ENCODE results near the gene PHOX2A. TPM values are rescaled to one million over a fixed set of nuclear protein-coding genes. Genes with fewer than 3 reads are reported as not detected.

PHOX2A gene
- total and polyA plus RNA-seq, 2 donors (not counting 1 experiment from before 2014, with no cell fraction given) = not detected

DNA sequence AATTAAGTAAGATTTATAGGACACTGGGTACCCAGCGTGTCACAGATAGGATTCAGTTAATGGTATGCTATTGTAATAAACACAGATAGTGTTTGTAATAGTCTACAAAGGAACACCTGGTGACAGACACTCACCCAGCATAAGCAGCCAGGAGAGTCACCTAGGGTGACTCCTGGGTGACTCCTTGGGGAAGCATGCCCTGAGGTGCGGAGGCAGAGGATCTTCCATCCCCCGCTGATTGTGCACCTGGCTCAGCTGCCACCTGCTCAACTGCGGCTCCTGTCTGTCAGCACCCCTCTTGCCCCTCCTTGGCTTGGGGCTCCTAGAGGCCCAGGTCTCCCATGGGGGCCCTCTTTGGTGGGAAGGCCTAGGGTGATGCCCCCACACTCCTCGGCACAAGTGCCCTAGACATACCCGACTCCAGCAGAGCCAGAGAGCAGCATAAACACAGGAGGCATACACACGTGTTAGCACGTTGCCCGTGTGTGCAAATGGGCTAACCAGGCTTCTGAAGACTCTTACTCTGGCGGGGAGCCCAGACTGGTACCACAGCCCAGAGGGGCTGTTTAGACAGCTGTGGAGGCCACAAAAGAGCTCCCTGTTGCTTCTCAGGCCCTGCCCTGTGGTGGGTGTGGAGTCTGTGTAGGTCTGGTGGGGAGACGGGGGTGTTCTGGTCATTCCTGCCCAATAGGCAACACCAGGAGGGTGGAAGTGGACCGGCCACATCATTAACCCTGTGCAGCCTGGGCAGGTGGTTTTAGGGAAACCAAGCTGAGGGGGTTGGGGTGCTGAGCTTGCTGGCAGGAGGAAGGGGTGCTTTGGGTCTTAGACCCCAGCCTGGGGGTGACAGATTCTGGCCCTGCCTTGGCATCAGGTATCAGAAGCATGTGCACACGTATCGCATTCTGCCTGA, 16.4 kb downstream of the PHOX2A start:
- no peak overlapping the region for H3K4me2 ChIP-seq (replicated peaks; ENCODE audit: low read depth, low read length, poor library complexity, severe bottlenecking)
- H3K27ac Mint-ChIP-seq = no peak overlapping the region
- ATAC-seq (ENCODE audit: low read depth) = no peak
- peaks cover 21% of the 10 kb centered on the region for H3K4me1 Mint-ChIP-seq
- H3K79me2 ChIP-seq (ENCODE audit: control insufficient read depth, insufficient read depth, low read length) = peaks cover 9% of the 10 kb centered on the region
- no peaks in the 10 kb centered on the region for H4K20me1 ChIP-seq (ENCODE audit: control insufficient read depth, insufficient read depth, low read length, poor library complexity, severe bottlenecking)
- no peak overlapping the region for H2AFZ ChIP-seq (ENCODE audit: insufficient read depth, low read depth, low read length, poor library complexity, severe bottlenecking)
- peaks cover 9 to 15% of the 10 kb centered on the region in 2 donors for H3K4me1 ChIP-seq (ENCODE audit: control insufficient read depth in 2 of 2, insufficient read depth in 2 of 2, low read length in 2 of 2)
- H3K4me3 ChIP-seq (ENCODE audit: control extremely low read depth in 1 of 5, extremely low read depth in 1 of 5, insufficient read depth in 1 of 5, low read depth in 2 of 5, low read length in 4 of 5) = no peak overlapping the region
- intact Hi-C loops (cut with micrococcal nuclease) = loop anchor here (10.0 kb wide), 2 partner anchors 587 to 1367 kb away; partner anchors contain the start of genes ATG16L2 and FAM168A
- H3K9ac ChIP-seq (ENCODE audit: low read length) = no peak overlapping the region
- H3K27ac ChIP-seq (ENCODE audit: low read length in 2 of 2) = no peak overlapping the region
- ChIA-PET CTCF (interaction anchor here (0.7 to 2.4 kb wide), 2 partner anchors 11 to 588 kb away, joined by 3 to 10 read pairs; no protein-coding TSS in a partner anchor), POLR2A (no interaction called here)
- no peaks in the 10 kb centered on the region for H3K27me3 ChIP-seq (replicated peaks in 1 of 4; ENCODE audit: control extremely low read depth in 1 of 4, control insufficient read depth in 3 of 4, insufficient read depth in 4 of 4, low read length in 3 of 4)
- no peak for DNase-seq
- 96% methylated on average over 13 of the region's 14 CpGs for WGBS (ENCODE audit: insufficient coverage)
- H3K27me3 Mint-ChIP-seq = no peaks in the 10 kb centered on the region
- no peak for TF ChIP-seq EZH2 (IDR thresholded peaks at IDR 0.05; ENCODE audit: borderline replicate concordance, insufficient read depth, low read depth, low read length, poor library complexity, severe bottlenecking)
- TF ChIP-seq CTCF (IDR thresholded peaks at IDR 0.05) = no peak
- H3K4me3 Mint-ChIP-seq = no peak overlapping the region
- no peaks in the 10 kb centered on the region for H3K9me3 Mint-ChIP-seq (ENCODE audit: insufficient read depth)
- H3K36me3 ChIP-seq (replicated peaks in 1 of 2; ENCODE audit: control extremely low read depth in 1 of 2, control insufficient read depth in 1 of 2, extremely low read depth in 1 of 2, insufficient read depth in 2 of 2, low read length in 1 of 2) = peaks cover 0 to 42% of the 10 kb centered on the region in 2 experiments
- no peaks in the 10 kb centered on the region for H3K9me3 ChIP-seq (ENCODE audit: control extremely low read depth in 1 of 3, control insufficient read depth in 2 of 3, insufficient read depth in 1 of 3, low read length in 2 of 3)

- no peak overlapping the region for H2AFZ ChIP-seq (ENCODE audit: insufficient read depth, low read depth, low read length, poor library complexity, severe bottlenecking)
- H3K79me2 ChIP-seq (ENCODE audit: control insufficient read depth, insufficient read depth, low read length) = peaks cover 13% of the 10 kb centered on the region
- no peak overlapping the region for H3K9ac ChIP-seq (ENCODE audit: low read length)
- H3K27ac ChIP-seq (ENCODE audit: low read length in 2 of 2) = peak overlapping the region in 1 of 2 donors; percentile 13
- DNase-seq (no peak), ATAC-seq (ENCODE audit: low read depth) (no peak)
- H3K27me3 ChIP-seq (replicated peaks in 1 of 4; ENCODE audit: control extremely low read depth in 1 of 4, control insufficient read depth in 3 of 4, insufficient read depth in 4 of 4, low read length in 3 of 4) = no peaks in the 10 kb centered on the region
- no peak overlapping the region for H3K4me3 ChIP-seq (ENCODE audit: control extremely low read depth in 1 of 5, extremely low read depth in 1 of 5, insufficient read depth in 1 of 5, low read depth in 2 of 5, low read length in 4 of 5)
- H3K36me3 ChIP-seq (replicated peaks in 1 of 2; ENCODE audit: control extremely low read depth in 1 of 2, control insufficient read depth in 1 of 2, extremely low read depth in 1 of 2, insufficient read depth in 2 of 2, low read length in 1 of 2) = peaks cover 0 to 34% of the 10 kb centered on the region in 2 experiments
- ChIA-PET POLR2A (no interaction called here), CTCF (interaction anchor here (0.7 to 2.4 kb wide), 2 partner anchors 11 to 1570 kb away, joined by 5 to 10 read pairs; no protein-coding TSS in a partner anchor)
- Mint-ChIP-seq H3K4me3 (no peak overlapping the region), H3K27ac (no peak overlapping the region), H3K4me1 (peaks cover 29% of the 10 kb centered on the region), H3K9me3 (ENCODE audit: insufficient read depth) (no peaks in the 10 kb centered on the region), H3K27me3 (no peaks in the 10 kb centered on the region)
- H3K9me3 ChIP-seq (ENCODE audit: control extremely low read depth in 1 of 3, control insufficient read depth in 2 of 3, insufficient read depth in 1 of 3, low read length in 2 of 3) = no peaks in the 10 kb centered on the region
- no peak for TF ChIP-seq EZH2 (IDR thresholded peaks at IDR 0.05; ENCODE audit: borderline replicate concordance, insufficient read depth, low read depth, low read length, poor library complexity, severe bottlenecking)
- no peak for TF ChIP-seq CTCF (IDR thresholded peaks at IDR 0.05)
- intact Hi-C loops (cut with micrococcal nuclease) = loop anchor here (10.0 kb wide), 2 partner anchors 588 to 1368 kb away; partner anchors contain the start of genes ATG16L2 and FAM168A
- H3K4me2 ChIP-seq (replicated peaks; ENCODE audit: low read depth, low read length, poor library complexity, severe bottlenecking) = no peak overlapping the region
- no peaks in the 10 kb centered on the region for H4K20me1 ChIP-seq (ENCODE audit: control insufficient read depth, insufficient read depth, low read length, poor library complexity, severe bottlenecking)
- WGBS (ENCODE audit: insufficient coverage) = 100% methylated on average over 4 of the region's 5 CpGs
- peaks cover 18 to 23% of the 10 kb centered on the region in 2 donors for H3K4me1 ChIP-seq (ENCODE audit: control insufficient read depth in 2 of 2, insufficient read depth in 2 of 2, low read length in 2 of 2)
These were observed 17.3 kb downstream of the PHOX2A start for GRCh38 chr11:72226701-72227100.
